Prostate gland (tissue), 2 donors: ENCODE results near the gene NRN1L. TPM values are rescaled to one million over a fixed set of nuclear protein-coding genes. Genes with fewer than 3 reads are reported as not detected.

ENCODE experiments used
- DNase-seq: peaks from one replicate; pipeline ENCODE4 v3.0.0-alpha.2; 2019; ENCODE audit warnings: low spot score
- H3K27ac ChIP-seq, 2 donors: fragments of 200-600 bp; sonication (generic); 2 replicates each; pipeline ENCODE4 v1.5.1; 2017 to 2019
- H3K27me3 ChIP-seq: fragments of 200-600 bp; sonication (generic); replicated peaks from 2 replicates; pipeline ENCODE4 v1.5.1; 2019; ENCODE audit not compliant: insufficient read depth
- H3K36me3 ChIP-seq, 2 donors: fragments of 200-600 bp; sonication (generic); 1 replicate in 1 of 2; 2 replicates in 1 of 2; pipeline versions ENCODE4 v1.5.1 to v1.8.1; 2017 to 2019
- H3K4me1 ChIP-seq: fragments of 200-600 bp; sonication (generic); replicated peaks from 2 replicates; pipeline ENCODE4 v1.5.1; 2019
- H3K4me3 ChIP-seq, 2 donors: fragments of 200-600 bp; sonication (generic); 2 replicates each; pipeline ENCODE4 v1.5.1; 2017 to 2019
- H3K9me3 ChIP-seq: fragments of 200-600 bp; sonication (generic); 2 replicates; pipeline ENCODE4 v1.5.1; 2017
- CTCF ChIP-seq, 4 experiments: fragments of 200-600 bp in 2 of 4; fragments of 450-650 bp in 2 of 4; sonication (generic) in 2 of 4; IDR thresholded peaks; 1 replicate in 3 of 4; 2 replicates in 1 of 4; pipeline ENCODE4 v1.5.1; 2016 to 2019; ENCODE audit warnings: antibody characterized with exemption in 4 of 4, mild to moderate bottlenecking in 2 of 4, moderate library complexity in 2 of 4
- POLR2A ChIP-seq: fragments of 450-650 bp; IDR thresholded peaks from one replicate; pipeline ENCODE4 v1.6.1; 2016; ENCODE audit warnings: antibody characterized with exemption, mild to moderate bottlenecking
- POLR2AphosphoS5 ChIP-seq: sonication (generic); formaldehyde crosslinking; IDR thresholded peaks from one replicate; pipeline ENCODE4 v1.6.1; 2017; ENCODE audit warnings: antibody characterized with exemption
- WGBS: methylation state at CpG from one replicate; pipeline ENCODE4 v1.1.5; 2018; 5-methylcytosine and 5-hydroxymethylcytosine counted together
- intact Hi-C: fragments of 100-400 bp; cut with DNase I; formaldehyde crosslinking; loops from one replicate; pipeline ENCODE4 v1.14.2; 2022
- total RNA-seq, 2 donors: library from RNA; depleted of rRNA; stranded (reverse); fragments of >200 nt; gene quantifications; one replicate each; pipeline ENCODE4 v1.1.0, GENCODE V29; 2016

The NRN1L gene
- total RNA-seq, 2 donors from 2014 or later, result 4.0 to 4.4 TPM

DNA sequence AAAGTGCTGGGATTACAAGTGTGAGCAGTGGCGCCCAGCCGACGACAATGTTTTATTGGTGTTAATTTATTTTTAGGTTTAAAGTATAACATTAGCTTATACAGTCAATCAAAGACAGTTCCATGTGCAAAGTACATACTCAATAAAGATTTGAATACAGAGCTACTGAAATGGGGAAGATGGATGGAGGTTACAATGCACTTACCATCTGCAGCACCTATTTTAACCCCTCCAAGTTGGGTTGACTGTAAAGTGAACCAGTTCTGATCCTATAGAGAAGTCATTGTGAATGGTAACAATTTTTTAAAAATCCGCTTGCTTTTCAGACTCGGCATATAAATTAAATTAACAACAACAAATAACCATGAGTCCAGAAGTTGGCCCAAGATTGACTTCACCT, 7.7 kb downstream of the NRN1L start:
- TF ChIP-seq POLR2A, result no peak
- TF ChIP-seq CTCF (IDR thresholded peaks at IDR 0.05), result no peak
- no peak for TF ChIP-seq POLR2AphosphoS5
- peak overlapping the region; percentile 94 to 95 for H3K27ac ChIP-seq
- no peaks in the 10 kb centered on the region for H3K9me3 ChIP-seq
- peaks cover 6% of the 10 kb centered on the region for H3K4me1 ChIP-seq
- H3K27me3 ChIP-seq, result no peaks in the 10 kb centered on the region
- WGBS, result 34% methylated on average over 5 of the region's 5 CpGs
- H3K36me3 ChIP-seq, result no peaks in the 10 kb centered on the region
- H3K4me3 ChIP-seq, result peak overlapping the region in 1 of 2 donors; percentile 96
- intact Hi-C loops, result no loop called here
- no peak for DNase-seq

- TF ChIP-seq POLR2A, result peak; percentile 72
- TF ChIP-seq POLR2AphosphoS5, result peak; percentile 86
- TF ChIP-seq CTCF (IDR thresholded peaks at IDR 0.05), result peak in 1 of 4 experiments; percentile 8
- DNase-seq, result peak; percentile 96
- no peaks in the 10 kb centered on the region for H3K36me3 ChIP-seq
- whole genome bisulfite sequencing, result under 1% methylated on average over 74 of the region's 90 CpGs
- no peaks in the 10 kb centered on the region for H3K27me3 ChIP-seq
- peak within 1 kb of the TSS; percentile 94 to 95 for H3K27ac ChIP-seq
- intact Hi-C loops, result no loop called here
- no peaks in the 10 kb centered on the region for H3K9me3 ChIP-seq
- H3K4me3 ChIP-seq, result peak within 1 kb of the TSS; percentile 91 to 96
- peaks cover 6% of the 10 kb centered on the region for H3K4me1 ChIP-seq
Observed at GRCh38 chr16:67892899-67893742, 8.4 kb downstream of the NRN1L start, which contains the start of gene PSKH1. Gene PSKH1, plus strand, starts transcription at chr16:67893254. Its CDS starts 15,496 bp downstream, at chr16:67908750.

DNA sequence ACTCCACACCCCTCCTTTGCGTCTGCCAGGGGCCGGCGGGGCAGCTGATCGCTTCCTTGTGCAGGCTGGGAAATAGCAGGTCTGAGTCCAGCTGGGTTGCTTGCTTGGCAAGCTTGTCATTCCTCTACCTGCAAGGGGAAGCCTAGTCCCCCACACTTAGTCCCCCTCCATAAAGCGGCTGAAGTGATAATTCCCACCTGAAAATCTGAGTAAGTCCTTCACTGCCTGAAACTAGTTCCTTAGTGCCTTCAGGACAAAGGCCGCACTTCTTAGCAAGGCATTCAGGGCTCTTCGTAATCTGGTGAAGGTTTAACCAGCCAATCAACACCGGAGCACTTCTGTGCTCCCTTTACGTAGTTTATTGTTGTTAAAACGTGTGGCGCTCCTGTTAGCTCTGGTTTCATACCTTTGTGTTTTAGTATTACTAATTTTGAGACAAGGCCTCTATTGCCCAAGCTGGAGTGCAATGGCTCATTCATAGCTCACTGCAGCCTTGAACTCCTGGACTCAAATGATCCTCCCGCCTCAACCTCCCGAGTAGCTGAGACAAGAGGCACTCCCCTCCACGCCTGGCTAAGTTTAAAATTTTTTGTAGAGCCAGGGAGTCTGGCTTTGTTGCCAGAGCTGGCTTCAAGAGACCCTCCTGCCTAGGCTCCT, 9.2 kb downstream of the NRN1L start:
- Histone ChIP-seq H3K27me3 (no peaks in the 10 kb centered on the region), H3K4me1 (peaks cover 6% of the 10 kb centered on the region), H3K36me3 (no peaks in the 10 kb centered on the region), H3K9me3 (no peaks in the 10 kb centered on the region), H3K4me3 (peak overlapping the region; percentile 91 to 96), H3K27ac (peak overlapping the region; percentile 94 to 95)
- DNase-seq, result no peak
- TF ChIP-seq POLR2A, result no peak
- no peak for TF ChIP-seq CTCF (IDR thresholded peaks at IDR 0.05)
- TF ChIP-seq POLR2AphosphoS5, result no peak
- 13% methylated on average over 14 of the region's 14 CpGs for WGBS
- intact Hi-C loops, result no loop called here

DNA sequence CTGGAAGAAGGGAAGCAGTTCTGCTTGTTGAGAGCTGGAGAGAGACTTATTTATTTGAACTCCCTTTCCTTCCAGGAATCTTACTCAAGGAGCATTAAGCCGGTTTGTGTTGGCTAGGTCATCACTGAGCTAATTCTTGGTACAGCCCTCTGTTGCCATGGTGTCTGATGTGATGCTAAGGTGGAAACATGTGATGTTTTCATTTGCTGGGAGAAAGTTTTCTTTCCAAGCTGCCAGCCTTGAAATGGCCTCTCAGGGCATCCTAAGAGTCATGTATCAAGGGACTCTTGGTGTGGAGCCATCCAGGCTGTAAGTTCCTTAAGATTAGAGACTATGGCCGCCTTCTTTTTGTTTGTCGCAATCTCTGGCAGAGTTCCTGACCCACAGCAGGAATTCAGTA, 12.5 kb downstream of the NRN1L start:
- no peak overlapping the region for H3K27ac ChIP-seq

DNA sequence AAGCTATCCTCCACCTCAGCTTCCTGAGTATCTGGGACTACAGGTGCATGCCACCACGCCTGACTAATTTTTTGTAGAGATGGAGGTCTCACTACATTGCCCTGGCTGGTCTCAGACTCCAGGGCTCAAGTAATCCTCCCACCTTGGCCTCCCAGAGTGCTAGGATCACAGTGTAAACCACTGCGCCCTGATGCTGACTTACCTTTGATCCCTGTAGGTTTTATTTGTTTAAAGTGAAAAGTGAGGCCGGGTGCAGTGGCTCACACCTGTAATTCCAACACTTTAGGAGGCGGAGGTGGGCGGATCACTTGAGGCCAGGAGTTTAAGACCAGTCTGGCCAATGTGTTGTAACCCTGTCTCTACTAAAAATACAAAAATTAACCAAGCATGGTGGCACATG, 17.0 kb downstream of the NRN1L start:
- 92% methylated on average over 5 of the region's 5 CpGs for WGBS
- Histone ChIP-seq H3K4me3 (no peak overlapping the region), H3K27me3 (no peaks in the 10 kb centered on the region), H3K27ac (no peak overlapping the region), H3K4me1 (no peaks in the 10 kb centered on the region), H3K36me3 (no peaks in the 10 kb centered on the region), H3K9me3 (no peaks in the 10 kb centered on the region)
- DNase-seq, result no peak
- intact Hi-C loops, result no loop called here
- TF ChIP-seq POLR2A (no peak), POLR2AphosphoS5 (no peak), CTCF (IDR thresholded peaks at IDR 0.05) (no peak)

More for the DNA sequence above, 12.5 kb downstream of the NRN1L start:
- H3K4me1 ChIP-seq, result peaks cover 6% of the 10 kb centered on the region
- intact Hi-C loops, result no loop called here
- H3K4me3 ChIP-seq, result no peak overlapping the region
- no peaks in the 10 kb centered on the region for H3K36me3 ChIP-seq
- no peak for TF ChIP-seq POLR2AphosphoS5
- no peaks in the 10 kb centered on the region for H3K27me3 ChIP-seq
- 64% methylated on average over 3 of the region's 3 CpGs for WGBS
- no peak for DNase-seq
- H3K9me3 ChIP-seq, result no peaks in the 10 kb centered on the region
